Transverse colon (tissue), 4 donors: Measurements from ENCODE around the gene SGO2. TPM values are rescaled to one million over a fixed set of nuclear protein-coding genes. Genes with fewer than 3 reads are reported as not detected.

Experiments used
- DNase-seq: peaks from one replicate; pipeline ENCODE4 v3.0.0-alpha.2; 2019
- H3K27ac ChIP-seq, 4 donors: fragments of 200-600 bp; sonication (generic); 2 replicates each; pipeline ENCODE4 v1.5.1; 2016 to 2018; ENCODE audit warnings: inconsistent platforms in 4 of 4
- H3K27me3 ChIP-seq: fragments of 200-600 bp; sonication (generic); 2 replicates; pipeline ENCODE4 v1.5.1; 2017; ENCODE audit warnings: inconsistent platforms
- H3K36me3 ChIP-seq, 4 donors: fragments of 200-600 bp; sonication (generic); 2 replicates each; pipeline ENCODE4 v1.5.1; 2017 to 2019; ENCODE audit warnings: inconsistent platforms in 4 of 4
- H3K4me1 ChIP-seq, 4 donors: fragments of 200-600 bp; sonication (generic); 2 replicates each; pipeline ENCODE4 v1.5.1; 2017 to 2020; ENCODE audit warnings: inconsistent platforms in 4 of 4
- H3K4me3 ChIP-seq, 4 donors: fragments of 200-600 bp; sonication (generic); 1 replicate in 1 of 4; 2 replicates in 3 of 4; pipeline versions ENCODE4 v1.5.1 to v1.6.1; 2017 to 2019; ENCODE audit warnings: inconsistent platforms in 4 of 4
- H3K9me3 ChIP-seq, 2 donors: fragments of 200-600 bp; sonication (generic); 2 replicates each; pipeline ENCODE4 v1.5.1; 2017 to 2019; ENCODE audit warnings: inconsistent platforms in 2 of 2
- CTCF ChIP-seq, 5 experiments: fragments of 200-600 bp in 3 of 5; fragments of 450-650 bp in 2 of 5; sonication (generic) in 3 of 5; IDR thresholded peaks; 1 replicate in 2 of 5; 2 replicates in 3 of 5; pipeline ENCODE4 v1.5.1; 2016 to 2017; ENCODE audit warnings: antibody characterized with exemption in 5 of 5, inconsistent platforms in 3 of 5, mild to moderate bottlenecking in 2 of 5, moderate library complexity in 1 of 5
- EP300 ChIP-seq: sonication (generic); formaldehyde crosslinking; IDR thresholded peaks from one replicate; pipeline ENCODE4 v1.6.1; 2017; ENCODE audit warnings: antibody characterized with exemption, low read depth
- POLR2A ChIP-seq: fragments of 450-650 bp; IDR thresholded peaks from one replicate; pipeline ENCODE4 v1.6.1; 2016; ENCODE audit warnings: antibody characterized with exemption, mild to moderate bottlenecking, moderate library complexity
- POLR2AphosphoS5 ChIP-seq, 3 donors: sonication (generic); formaldehyde crosslinking; IDR thresholded peaks; one replicate each; pipeline ENCODE4 v1.6.1; 2016; ENCODE audit warnings: antibody characterized with exemption in 3 of 3
- WGBS, 2 donors: methylation state at CpG; one replicate each; pipeline ENCODE4 v1.1.5; 2018; ENCODE audit warnings: low coverage in 1 of 2; 5-methylcytosine and 5-hydroxymethylcytosine counted together
- in situ Hi-C, 4 donors: fragments of 200-750 bp; cut with MboI; loops; one replicate each; pipeline versions ENCODE4 v1.15.0 to v1.15.1; 2017; ENCODE audit warnings: low sequenced_read_pairs in 3 of 4, low pct_ligation_motif_present in 1 of 4, low pct_unique_long_range_greater_than_20kb in 1 of 4
- intact Hi-C: fragments of 100-400 bp; cut with DNase I; formaldehyde crosslinking; loops from one replicate; pipeline ENCODE4 v1.15.1; 2023; ENCODE audit warnings: low total_unique reads
- total RNA-seq, 4 donors: library from RNA; depleted of rRNA; stranded (reverse); fragments of >200 nt; gene quantifications; one replicate each; pipeline ENCODE4 v1.1.0, GENCODE V29; 2016

SGO2 gene
- total RNA-seq, 4 donors from 2014 or later = 0.75 to 4.8 (median 2.9) TPM

- Histone ChIP-seq H3K27me3 (no peaks in the 10 kb centered on the region), H3K4me1 (no peaks in the 10 kb centered on the region), H3K36me3 (no peaks in the 10 kb centered on the region), H3K9me3 (no peaks in the 10 kb centered on the region), H3K4me3 (no peak overlapping the region), H3K27ac (no peak overlapping the region)
- no peak for TF ChIP-seq POLR2AphosphoS5 (IDR thresholded peaks at IDR 0.05)
- no peak for TF ChIP-seq POLR2A
- TF ChIP-seq EP300 = no peak
- no peak for TF ChIP-seq CTCF (IDR thresholded peaks at IDR 0.05)
- intact Hi-C loops (no loop called here), in situ Hi-C loops (no loop called here)
- DNase-seq = no peak
- WGBS, 2 donors = 65 to 80% methylated on average over 5 to 6 of the region's 6 CpGs
These were observed 91.4 kb downstream of the SGO2 start for GRCh38 chr2:200617156-200618053.

GRCh38 chr2:200618054-200618419 lies 92.0 kb downstream of the SGO2 start:
- in situ Hi-C loops = no loop called here
- DNase-seq = no peak
- intact Hi-C loops = no loop called here
- Histone ChIP-seq H3K4me1 (no peaks in the 10 kb centered on the region), H3K4me3 (no peak overlapping the region), H3K27me3 (no peaks in the 10 kb centered on the region), H3K27ac (no peak overlapping the region), H3K9me3 (no peaks in the 10 kb centered on the region), H3K36me3 (no peaks in the 10 kb centered on the region)
- WGBS, 2 donors = 50 to 62% methylated on average over 2 to 3 of the region's 3 CpGs
- TF ChIP-seq POLR2A (no peak), CTCF (IDR thresholded peaks at IDR 0.05) (no peak), EP300 (no peak), POLR2AphosphoS5 (IDR thresholded peaks at IDR 0.05) (no peak)

GRCh38 chr2:200618590-200619021 lies 92.6 kb downstream of the SGO2 start:
- Histone ChIP-seq H3K27me3 (no peaks in the 10 kb centered on the region), H3K36me3 (no peaks in the 10 kb centered on the region), H3K4me1 (no peaks in the 10 kb centered on the region), H3K9me3 (no peaks in the 10 kb centered on the region), H3K27ac (no peak overlapping the region), H3K4me3 (no peak overlapping the region)
- DNase-seq = no peak
- TF ChIP-seq CTCF (IDR thresholded peaks at IDR 0.05) (no peak), EP300 (no peak), POLR2A (no peak), POLR2AphosphoS5 (IDR thresholded peaks at IDR 0.05) (no peak)
- 32 to 44% methylated on average over 3 of the region's 3 CpGs for WGBS, 2 donors
- intact Hi-C loops = no loop called here
- in situ Hi-C loops = no loop called here

- intact Hi-C loops (no loop called here), in situ Hi-C loops (no loop called here)
- Histone ChIP-seq H3K27ac (no peak overlapping the region), H3K36me3 (no peaks in the 10 kb centered on the region), H3K4me1 (no peaks in the 10 kb centered on the region), H3K9me3 (no peaks in the 10 kb centered on the region), H3K27me3 (no peaks in the 10 kb centered on the region), H3K4me3 (no peak overlapping the region)
- 58% methylated on average over 2 of the region's 2 CpGs; no CpG with 5 or more reads in 1 of the 2 donors for WGBS, 2 donors
- no peak for DNase-seq
- TF ChIP-seq POLR2A (no peak), CTCF (IDR thresholded peaks at IDR 0.05) (no peak), POLR2AphosphoS5 (IDR thresholded peaks at IDR 0.05) (no peak), EP300 (no peak)
These were observed 93.3 kb downstream of the SGO2 start for GRCh38 chr2:200619279-200619678.
